Activated CD4-positive, alpha-beta T cell treated with anti-CD3 and anti-CD28 coated beads, Interleukin-2, Interleukin-6, amounts not matched to agents 100 ng/mL and 50 ng/mL, durations not matched to agents 16 hours and 8 hours (primary cell): ENCODE measurements around the gene ARL6IP4.

ENCODE experiments used
- DNase-seq: peaks from one replicate; pipeline ENCODE4 v3.0.0-alpha.2; 2020

The ARL6IP4 gene

GRCh38 chr12:122959566-122960192 lies 20.8 kb upstream of the ARL6IP4 start:
- no peak for DNase-seq

DNA sequence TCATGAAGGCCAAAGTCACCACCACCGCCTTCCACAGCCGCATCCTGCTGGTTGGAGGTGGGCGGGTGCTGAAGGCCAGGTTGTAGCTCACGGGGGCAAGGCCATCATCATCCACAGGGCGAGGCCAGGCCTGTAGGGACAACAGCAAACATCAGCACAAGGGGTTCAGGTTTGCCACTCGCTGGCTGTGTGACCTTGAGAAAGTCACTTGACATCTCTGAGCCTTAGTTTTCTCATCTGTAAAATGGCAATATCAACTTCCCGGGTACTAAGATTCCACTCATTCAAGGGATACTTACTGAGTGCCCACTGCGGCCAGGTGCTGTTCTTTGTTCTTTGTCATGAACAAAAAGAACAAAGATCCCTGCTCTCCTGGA lies 20.3 kb upstream of the ARL6IP4 start:
- no peak for DNase-seq

DNA sequence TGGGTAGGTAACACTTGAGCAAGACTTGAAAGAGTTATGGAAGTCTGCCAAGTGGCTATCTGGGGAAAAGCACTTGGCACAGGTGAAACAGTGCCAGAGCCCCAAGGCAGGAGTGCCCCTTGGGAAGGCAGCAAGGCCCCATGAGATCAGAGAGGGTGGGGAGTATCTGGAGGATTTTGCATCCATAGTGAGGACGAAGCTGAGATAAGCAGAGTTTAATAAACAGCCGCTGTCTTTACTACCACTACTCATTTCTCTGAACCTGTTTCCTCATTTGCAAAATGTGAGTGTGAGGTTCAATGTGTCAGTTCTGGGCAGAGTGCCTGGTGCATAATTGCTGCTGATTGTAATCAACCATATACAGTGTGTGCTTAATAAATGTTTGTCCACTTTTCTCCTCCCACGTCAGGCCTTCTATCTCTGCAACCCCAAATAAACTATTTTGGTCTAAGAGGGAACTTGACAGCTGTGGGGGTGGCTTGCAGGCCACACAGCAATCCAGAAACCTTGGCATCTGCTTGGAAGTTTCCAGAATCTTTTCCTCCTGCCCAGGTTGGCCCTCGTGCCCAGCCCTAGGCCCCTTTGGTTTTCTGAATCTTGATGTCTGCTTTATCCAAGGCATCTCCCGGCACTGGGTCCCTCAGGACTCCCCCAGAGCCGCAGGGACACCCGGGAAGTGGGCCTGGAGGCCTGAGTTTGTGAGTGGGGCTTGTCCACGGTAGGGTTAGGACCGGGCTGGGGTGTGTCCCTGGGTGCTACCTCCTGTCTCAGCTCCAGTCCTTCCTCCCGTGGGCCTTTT lies 18.8 kb upstream of the ARL6IP4 start:
- no peak for DNase-seq

- no peak for DNase-seq
Measured at GRCh38 chr12:122963941-122964265, 16.6 kb upstream of the ARL6IP4 start.

- no peak for DNase-seq
Measured at GRCh38 chr12:122964439-122965257, 15.8 kb upstream of the ARL6IP4 start.

- DNase-seq = no peak
Measured at GRCh38 chr12:122965321-122965751, 15.1 kb upstream of the ARL6IP4 start.

DNA sequence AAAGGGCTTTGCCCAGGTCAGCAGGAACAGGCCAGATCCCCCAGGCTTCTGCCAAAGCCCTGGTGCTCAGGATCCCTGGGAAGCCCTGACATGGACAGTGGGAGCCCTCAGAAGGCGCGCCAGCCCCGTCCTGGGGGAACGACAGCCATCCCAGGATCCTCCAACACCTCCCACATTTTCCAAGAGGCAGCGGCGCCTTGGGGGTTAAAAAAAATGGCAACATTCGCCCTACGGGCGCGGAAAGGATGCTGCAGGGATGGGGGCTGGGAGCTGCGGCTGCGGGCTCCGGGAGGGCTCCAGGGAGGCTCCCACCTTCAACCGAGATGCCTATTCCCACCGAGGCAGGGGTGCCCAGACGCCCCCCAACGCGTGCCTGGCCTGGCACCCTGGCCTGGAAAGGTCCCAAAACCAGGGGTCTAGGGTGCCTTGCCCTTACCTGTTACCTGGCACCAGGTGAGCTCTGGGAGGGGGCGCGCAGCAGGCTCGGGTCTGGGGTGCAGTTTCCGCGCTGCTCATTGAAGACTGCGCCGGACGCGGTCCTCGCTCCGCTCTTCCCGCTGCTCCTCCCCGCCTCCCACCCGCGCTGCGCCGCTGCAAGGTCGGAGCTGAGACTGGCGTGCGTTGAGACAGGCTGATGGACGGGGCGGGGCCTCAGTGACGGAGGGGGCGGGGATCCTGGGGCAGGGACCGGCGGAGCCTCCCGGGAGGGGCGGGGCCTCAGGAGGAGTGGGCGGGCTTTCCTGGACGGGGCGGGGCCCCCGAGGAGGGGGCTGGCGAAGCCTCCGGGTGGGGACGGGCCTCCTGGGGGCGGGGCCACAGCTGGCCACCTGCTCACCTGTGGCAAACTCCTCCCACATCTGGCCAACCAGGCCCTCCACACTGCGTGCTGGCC lies 14.4 kb upstream of the ARL6IP4 start, which contains the start of gene ABCB9:
Gene ABCB9 (minus strand): TSS at position 613 of the 892 bp plus-strand sequence. CDS start 6,228 bp downstream, outside the sequence.
- DNase-seq = peak; percentile 95

- no peak for DNase-seq
Measured at GRCh38 chr12:122966743-122967550, 13.5 kb upstream of the ARL6IP4 start.

GRCh38 chr12:122968104-122968503 lies 12.4 kb upstream of the ARL6IP4 start:
- no peak for DNase-seq

DNA sequence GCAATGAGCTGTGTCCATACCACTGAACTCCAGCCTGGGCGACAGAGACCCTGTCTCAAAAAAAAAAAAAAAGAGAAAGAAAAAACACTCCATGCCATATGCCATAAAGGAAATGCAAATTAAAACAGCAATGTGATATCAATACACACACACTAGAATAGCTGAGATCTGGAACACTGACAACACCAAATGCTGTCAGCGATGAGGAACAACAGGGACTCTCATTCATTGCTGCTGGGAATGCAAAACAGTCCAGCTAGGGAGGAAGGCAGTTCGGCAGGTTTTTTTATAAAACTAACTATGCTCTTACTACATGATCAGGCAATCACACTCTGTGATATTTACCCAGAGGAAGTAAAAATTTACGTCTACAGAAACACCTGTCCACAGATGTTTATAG lies 10.8 kb upstream of the ARL6IP4 start:
- no peak for DNase-seq

DNA sequence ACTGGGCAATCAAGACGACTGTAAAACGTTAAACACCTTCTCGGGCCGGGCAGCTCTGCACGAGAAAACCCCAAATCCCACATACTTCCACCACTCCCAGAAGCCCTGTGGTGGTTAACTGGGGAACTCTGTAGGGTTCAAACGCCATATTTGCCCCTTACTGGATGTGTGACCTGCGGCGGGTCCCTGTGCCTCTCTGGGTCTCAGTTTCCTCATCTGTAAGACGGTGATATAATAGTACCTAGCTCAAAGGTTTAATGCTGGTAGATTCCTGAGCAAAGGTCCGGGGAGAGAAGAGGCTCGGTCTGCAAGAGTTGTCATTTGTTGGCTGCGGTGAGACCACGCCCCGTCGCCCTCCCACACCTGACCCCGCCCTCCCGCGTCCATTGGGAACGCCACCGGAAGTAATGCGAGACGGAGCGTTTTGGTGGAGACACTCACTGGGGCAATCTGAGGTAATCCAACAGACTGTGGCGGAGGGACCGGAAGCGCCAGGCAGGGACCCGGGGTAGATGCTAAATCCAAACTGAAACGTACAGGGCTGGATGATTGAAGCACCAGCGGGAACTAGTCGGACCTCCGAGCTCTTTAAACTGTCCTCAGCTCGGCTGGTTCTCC lies 6.1 kb upstream of the ARL6IP4 start:
- DNase-seq = peak; percentile 99

- peak; percentile 95 for DNase-seq
Measured at GRCh38 chr12:122974892-122975789, 5.3 kb upstream of the ARL6IP4 start, which contains the start of gene OGFOD2. Gene OGFOD2 (plus strand): TSS chr12:122975244. CDS start chr12:122975252, 8 bp downstream.

- no peak for DNase-seq
Measured at GRCh38 chr12:122975790-122976647, 4.5 kb upstream of the ARL6IP4 start.

DNA sequence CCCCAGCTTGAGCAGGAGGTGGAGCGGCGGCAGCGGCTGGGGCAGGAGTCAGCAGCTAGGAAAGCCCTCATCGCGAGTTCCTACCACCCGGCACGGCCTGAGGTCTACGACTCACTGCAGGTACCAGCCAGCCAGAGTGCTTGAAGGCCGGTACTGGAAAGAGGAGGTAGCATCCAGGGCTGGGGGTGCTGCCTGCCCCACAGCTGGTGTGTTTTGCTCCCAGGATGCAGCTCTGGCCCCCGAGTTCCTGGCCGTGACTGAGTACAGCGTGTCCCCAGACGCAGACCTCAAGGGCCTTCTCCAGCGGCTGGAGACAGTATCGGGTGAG lies 3.9 kb upstream of the ARL6IP4 start:
- DNase-seq = no peak

DNA sequence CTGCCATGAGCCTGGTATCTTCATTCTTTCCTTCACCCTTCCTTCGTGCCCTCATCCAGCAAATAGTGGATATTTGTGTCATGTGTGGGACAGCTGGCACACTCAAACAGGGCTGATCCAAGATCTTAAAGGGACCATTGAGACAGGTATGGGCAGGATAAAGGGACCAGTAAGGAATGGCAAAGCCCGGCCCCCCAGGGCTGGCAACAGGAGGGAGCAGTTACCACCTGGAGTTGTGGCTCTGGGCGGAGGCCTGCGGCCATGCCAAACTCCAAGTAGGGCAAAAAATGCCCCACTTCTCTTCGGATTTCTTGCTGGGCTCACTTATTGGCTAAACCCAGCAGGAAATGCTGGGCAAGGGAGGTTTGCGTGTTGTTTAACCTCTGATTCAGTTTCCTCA lies 3.3 kb upstream of the ARL6IP4 start:
- no peak for DNase-seq

DNA sequence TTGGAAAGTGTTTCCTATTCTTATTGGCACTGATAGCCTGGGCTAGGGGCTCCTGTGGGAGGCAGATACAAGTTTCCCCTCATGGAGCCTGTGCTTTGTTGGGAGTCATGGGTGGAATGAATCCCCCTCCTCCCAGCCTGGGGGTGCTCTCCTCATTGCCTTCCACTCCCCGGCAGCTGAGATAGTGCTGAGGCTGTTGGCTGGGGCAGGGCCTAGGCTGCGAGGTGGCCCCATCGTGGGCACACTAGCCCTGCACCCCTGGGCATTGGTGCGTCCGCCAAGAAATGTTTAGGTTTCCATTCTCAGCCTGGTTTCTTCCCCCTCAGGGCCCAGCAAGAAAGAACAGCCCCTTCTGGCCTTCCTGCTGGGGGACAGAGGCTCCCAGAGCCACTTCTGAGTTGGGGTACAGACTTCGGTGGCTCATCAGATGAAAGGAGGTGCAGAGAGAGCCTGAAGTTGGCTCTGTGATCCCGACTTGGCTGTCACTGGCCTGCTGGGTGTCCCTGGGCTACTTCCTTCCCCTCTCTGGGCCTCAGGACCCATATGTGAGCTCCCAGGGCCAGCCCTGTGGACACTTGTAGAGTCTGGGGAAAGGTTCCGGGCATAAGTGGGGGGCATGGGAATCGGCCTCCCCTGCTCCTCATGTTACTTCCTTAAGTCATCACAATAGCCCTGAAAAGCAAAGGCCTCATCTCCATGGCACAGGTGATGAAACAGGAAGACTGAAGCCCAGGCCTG lies 2.7 kb upstream of the ARL6IP4 start:
- no peak for DNase-seq

DNA sequence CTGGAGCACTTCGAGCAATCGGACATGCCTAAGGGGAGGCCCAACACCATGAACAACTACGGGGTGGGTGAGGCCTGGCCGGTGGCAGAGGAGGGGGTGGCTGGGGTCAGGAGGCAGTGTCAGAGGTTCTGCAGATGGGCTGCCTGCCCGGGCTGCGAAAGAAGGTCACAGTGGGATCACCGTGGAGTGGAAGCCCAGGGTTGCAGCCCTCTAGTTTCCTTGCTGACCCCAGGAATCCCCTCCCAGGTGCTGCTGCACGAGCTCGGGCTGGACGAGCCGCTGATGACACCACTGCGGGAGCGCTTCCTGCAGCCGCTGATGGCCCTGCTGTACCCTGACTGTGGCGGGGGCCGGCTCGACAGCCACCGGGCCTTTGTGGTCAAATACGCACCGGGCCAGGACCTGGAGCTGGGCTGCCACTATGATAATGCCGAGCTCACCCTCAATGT lies 1.9 kb upstream of the ARL6IP4 start:
- DNase-seq = no peak
